ENCODE results near the gene CCBE1. TPM values are rescaled to one million over a fixed set of nuclear protein-coding genes. Genes with fewer than 3 reads are reported as not detected.
A peak's percentile ranks its signal among the peaks of the same experiment; 100 is the strongest.

Gene CCBE1
- total RNA-seq, 2 donors from 2014 or later, result 1.6 to 1.8 TPM

GRCh38 chr18:59729781-59730180, 32.6 kb upstream of the CCBE1 start:
- no peaks in the 10 kb centered on the region for H3K36me3 ChIP-seq
- no peaks in the 10 kb centered on the region for H3K9me3 ChIP-seq
- no peak for TF ChIP-seq CTCF (IDR thresholded peaks at IDR 0.05)
- ATAC-seq (ENCODE audit: insufficient number of reproducible peaks, low FRiP score, low read depth), result no peak
- no peaks in the 10 kb centered on the region for H3K27me3 ChIP-seq (replicated peaks; ENCODE audit: insufficient read depth)
- H3K4me3 ChIP-seq, result no peak overlapping the region
- no peak overlapping the region for H3K27ac ChIP-seq
- no peak for DNase-seq (ENCODE audit: low spot score)
- H3K4me1 ChIP-seq (ENCODE audit: control insufficient read depth in 1 of 2, low read depth in 2 of 2), result no peaks in the 10 kb centered on the region

GRCh38 chr18:59728816-59729215, 31.6 kb upstream of the CCBE1 start:
- no peaks in the 10 kb centered on the region for H3K27me3 ChIP-seq (replicated peaks; ENCODE audit: insufficient read depth)
- ATAC-seq (ENCODE audit: insufficient number of reproducible peaks, low FRiP score, low read depth) (no peak), DNase-seq (ENCODE audit: low spot score) (no peak)
- no peaks in the 10 kb centered on the region for H3K36me3 ChIP-seq
- no peaks in the 10 kb centered on the region for H3K9me3 ChIP-seq
- TF ChIP-seq CTCF (IDR thresholded peaks at IDR 0.05), result no peak
- no peak overlapping the region for H3K4me3 ChIP-seq
- no peaks in the 10 kb centered on the region for H3K4me1 ChIP-seq (ENCODE audit: control insufficient read depth in 1 of 2, low read depth in 2 of 2)
- no peak overlapping the region for H3K27ac ChIP-seq

GRCh38 chr18:59725142-59725541, 27.9 kb upstream of the CCBE1 start:
- Histone ChIP-seq H3K27me3 (replicated peaks; ENCODE audit: insufficient read depth) (no peaks in the 10 kb centered on the region), H3K4me1 (ENCODE audit: control insufficient read depth in 1 of 2, low read depth in 2 of 2) (no peaks in the 10 kb centered on the region), H3K4me3 (no peak overlapping the region), H3K36me3 (no peaks in the 10 kb centered on the region), H3K27ac (peak overlapping the region in 1 of 2 donors; percentile 20), H3K9me3 (no peaks in the 10 kb centered on the region)
- ATAC-seq (ENCODE audit: insufficient number of reproducible peaks, low FRiP score, low read depth) (no peak), DNase-seq (ENCODE audit: low spot score) (no peak)
- TF ChIP-seq CTCF (IDR thresholded peaks at IDR 0.05), result no peak

GRCh38 chr18:59724103-59724502, 26.9 kb upstream of the CCBE1 start:
- Histone ChIP-seq H3K9me3 (no peaks in the 10 kb centered on the region), H3K4me1 (ENCODE audit: control insufficient read depth in 1 of 2, low read depth in 2 of 2) (no peaks in the 10 kb centered on the region), H3K27me3 (replicated peaks; ENCODE audit: insufficient read depth) (no peaks in the 10 kb centered on the region), H3K27ac (no peak overlapping the region), H3K4me3 (no peak overlapping the region), H3K36me3 (no peaks in the 10 kb centered on the region)
- no peak for TF ChIP-seq CTCF (IDR thresholded peaks at IDR 0.05)
- ATAC-seq (ENCODE audit: insufficient number of reproducible peaks, low FRiP score, low read depth), result no peak
- DNase-seq (ENCODE audit: low spot score), result no peak

GRCh38 chr18:59721931-59722330, 24.7 kb upstream of the CCBE1 start:
- H3K4me3 ChIP-seq, result no peak overlapping the region
- H3K27me3 ChIP-seq (replicated peaks; ENCODE audit: insufficient read depth), result no peaks in the 10 kb centered on the region
- ATAC-seq (ENCODE audit: insufficient number of reproducible peaks, low FRiP score, low read depth) (no peak), DNase-seq (ENCODE audit: low spot score) (no peak)
- H3K36me3 ChIP-seq, result no peaks in the 10 kb centered on the region
- H3K4me1 ChIP-seq (ENCODE audit: control insufficient read depth in 1 of 2, low read depth in 2 of 2), result no peaks in the 10 kb centered on the region
- H3K9me3 ChIP-seq, result no peaks in the 10 kb centered on the region
- no peak overlapping the region for H3K27ac ChIP-seq
- no peak for TF ChIP-seq CTCF (IDR thresholded peaks at IDR 0.05)

All from thoracic aorta (tissue), 2 donors.